GM12892 (cell line): ENCODE measurements around the gene TPM3.

Source experiments
- POLR2A ChIP-seq: IDR thresholded peaks from 2 replicates; pipeline ENCODE4 v1.6.1; 2011; ENCODE audit warnings: low read depth, low read length, control low read depth
- POLR2AphosphoS5 ChIP-seq: IDR thresholded peaks from 2 replicates; pipeline ENCODE4 v1.6.1; 2011; ENCODE audit warnings: low read depth, low read length, control low read depth

- TF ChIP-seq POLR2AphosphoS5 (no peak), POLR2A (no peak)
Measured at GRCh38 chr1:154137888-154138287, 54.0 kb downstream of the TPM3 start.
